OCI-M1 (cell line): ENCODE measurements around the gene FLNB.
"Not testable (repeated sequence)": the region's sequence is repeated elsewhere in the genome, so short reads cannot be mapped to it uniquely, and the experiment has no call there.

ENCODE experiments used
- DNase-seq: peaks from one replicate; lab custom pipeline; 2025; lab: John Stamatoyannopoulos, UW

Gene FLNB

DNA sequence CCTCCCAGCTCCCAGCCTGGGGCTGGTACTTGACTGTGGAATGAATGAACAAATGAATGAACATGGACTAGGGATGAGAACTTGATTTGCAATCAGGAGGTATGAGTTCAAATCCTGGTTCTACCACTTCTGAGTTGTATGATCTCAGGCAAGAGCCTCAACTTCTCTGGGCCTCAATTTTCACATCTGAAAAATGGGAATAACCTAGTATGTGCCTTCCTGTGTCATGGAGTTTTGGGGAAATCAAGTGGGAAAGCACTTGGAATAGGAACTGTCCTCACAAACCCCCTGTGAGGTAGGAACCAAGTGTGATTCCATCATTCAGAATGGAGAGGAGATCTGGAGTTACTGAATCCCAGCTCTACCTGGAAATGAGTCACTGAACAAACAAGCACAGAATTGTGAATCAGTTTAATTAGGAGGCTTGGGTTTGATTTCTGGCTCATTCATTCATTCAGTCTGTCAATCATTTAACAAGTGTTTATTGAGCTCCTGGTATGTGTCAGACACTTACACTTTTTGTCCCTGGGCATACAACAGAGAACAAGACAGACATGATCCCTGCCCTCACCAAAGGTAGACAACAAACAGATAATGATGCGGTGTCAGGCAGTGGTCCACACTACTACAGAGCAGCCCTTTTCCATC, 172.8 kb downstream of the FLNB start:
- no peak for DNase-seq

DNA sequence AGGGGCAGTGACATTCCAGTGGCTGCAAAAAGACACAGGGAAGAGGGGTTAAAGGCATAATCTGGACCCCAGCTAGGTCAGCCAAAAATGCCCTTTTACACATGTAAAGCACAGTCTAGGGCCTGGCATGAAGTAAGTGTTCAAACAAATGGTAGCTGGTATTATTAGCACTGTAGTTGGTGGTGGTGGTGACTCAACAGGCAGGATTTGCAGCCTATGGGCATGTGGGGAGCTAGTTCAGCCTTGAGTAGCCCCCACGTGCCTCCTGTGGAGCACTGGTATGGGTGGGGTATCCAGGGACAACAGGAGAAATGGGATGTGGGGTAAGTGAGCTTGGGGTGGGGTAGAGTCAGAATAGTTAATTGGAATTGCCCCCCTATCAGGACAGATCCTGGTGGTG, 175.0 kb downstream of the FLNB start:
- DNase-seq, result no peak

DNA sequence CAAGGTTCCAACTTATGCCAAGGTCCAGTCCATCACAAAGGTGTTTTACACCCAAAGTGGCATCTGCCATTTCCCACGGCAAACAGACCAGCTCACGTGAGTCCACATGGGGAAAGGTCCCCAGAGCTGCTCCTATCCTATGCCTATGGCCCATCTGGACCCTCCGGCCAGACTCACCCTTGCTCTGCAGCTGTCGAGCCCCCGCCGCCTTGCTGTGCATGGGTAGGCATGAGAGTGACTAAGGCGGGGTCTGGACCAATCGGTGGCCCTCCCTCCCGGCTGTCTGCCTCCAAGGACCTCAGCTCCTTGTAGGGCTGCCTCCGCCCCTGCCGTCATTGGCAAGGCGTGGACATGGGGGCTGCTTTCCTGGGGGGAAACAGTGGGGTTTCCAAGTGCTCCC, 175.7 kb downstream of the FLNB start:
- DNase-seq, result no peak

DNA sequence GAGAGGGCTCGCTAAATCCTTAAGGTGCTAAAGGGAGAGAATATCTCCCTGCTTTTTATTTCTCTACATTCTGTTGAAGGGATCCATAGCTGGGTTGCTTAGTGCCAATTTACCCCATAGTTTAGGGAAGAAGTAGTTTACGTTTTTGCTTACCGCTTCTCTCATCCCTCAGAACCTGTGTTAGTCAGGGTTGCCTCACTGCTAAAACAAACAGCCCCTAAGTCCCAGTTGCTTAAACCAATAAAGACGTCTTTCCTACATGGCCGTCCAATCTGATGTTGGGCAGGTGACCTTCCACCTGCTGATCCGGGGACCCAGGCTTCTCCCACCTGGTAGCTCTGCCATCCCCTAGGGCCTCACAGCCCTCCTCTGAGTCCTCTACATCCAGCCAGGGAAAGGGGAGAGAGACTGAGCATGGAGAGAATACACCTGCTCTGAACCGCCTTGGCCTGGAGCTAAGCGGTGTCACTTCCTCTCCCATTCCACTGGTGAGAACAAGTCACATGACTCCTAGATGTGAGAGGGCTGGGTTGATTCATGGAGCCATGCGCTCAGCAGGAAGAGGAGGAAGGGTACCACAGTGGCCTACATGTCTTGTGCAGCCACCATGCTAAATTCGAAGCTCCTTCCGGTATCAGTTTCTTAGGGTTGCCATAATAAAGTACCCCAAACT, 176.2 kb downstream of the FLNB start:
- no peak for DNase-seq

DNA sequence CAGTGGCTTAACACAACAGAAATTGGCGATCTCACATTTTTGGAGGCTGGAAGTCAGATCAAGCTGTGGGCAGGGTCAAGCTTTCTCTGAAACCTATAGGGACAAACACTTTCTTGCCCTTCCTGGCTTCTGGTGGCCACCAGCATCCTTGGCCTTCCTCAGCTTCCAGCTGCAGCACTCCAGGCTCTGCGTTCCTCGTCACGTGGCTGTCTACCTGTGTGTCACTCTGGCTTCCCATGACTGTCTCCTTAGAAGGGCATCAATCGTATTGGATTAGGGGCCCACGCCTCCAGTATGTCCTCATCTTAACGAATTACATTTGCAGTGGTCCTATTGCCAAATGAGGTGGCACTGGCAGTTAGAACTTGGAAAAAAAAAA, 176.7 kb downstream of the FLNB start:
- DNase-seq, result no peak

DNA sequence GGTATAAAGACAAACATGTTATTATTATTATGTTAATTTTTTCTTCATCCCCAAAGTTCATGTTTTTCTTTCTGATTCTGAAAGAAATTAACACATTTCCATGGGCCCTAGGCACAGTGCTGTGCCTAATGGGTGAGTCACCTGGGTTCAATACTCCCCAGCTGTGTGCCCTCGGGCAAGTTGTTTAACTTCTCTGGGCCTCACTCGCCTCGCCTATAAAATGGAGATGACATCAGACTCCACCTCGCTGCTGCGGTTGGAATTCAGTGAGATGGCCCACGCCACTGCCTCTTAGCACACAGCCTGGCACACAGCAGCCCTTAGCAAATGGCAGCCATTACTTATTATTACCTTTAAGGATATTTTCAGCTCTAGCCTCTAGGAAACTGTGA, 179.9 kb downstream of the FLNB start:
- DNase-seq, result no peak

DNA sequence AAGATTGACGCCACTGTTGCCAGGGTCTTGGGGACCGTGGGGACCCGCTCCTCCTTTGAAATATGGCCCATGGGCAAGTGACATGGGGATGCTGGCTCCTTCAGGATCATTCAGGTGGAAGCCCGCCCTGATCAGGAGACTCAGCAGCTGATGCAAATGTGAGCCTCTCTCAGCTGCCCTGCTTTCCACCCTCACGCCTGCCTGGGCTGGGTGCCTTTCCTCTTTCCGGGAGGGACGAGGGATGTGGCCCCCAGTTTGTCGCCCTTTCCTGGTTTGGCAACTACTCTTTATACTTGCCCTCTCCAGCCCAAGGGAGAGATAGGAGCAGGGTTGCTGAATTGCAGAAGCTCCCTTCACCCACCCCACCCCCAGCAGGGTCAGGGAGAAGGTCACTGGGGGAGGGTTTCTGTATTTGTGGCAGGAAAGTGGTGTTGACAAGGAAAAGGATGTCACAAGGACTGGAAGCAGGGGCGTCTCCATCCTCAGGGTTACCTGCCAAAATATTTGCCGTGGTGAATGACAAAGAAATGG, 180.8 kb downstream of the FLNB start:
- DNase-seq, result peak; percentile 18

DNA sequence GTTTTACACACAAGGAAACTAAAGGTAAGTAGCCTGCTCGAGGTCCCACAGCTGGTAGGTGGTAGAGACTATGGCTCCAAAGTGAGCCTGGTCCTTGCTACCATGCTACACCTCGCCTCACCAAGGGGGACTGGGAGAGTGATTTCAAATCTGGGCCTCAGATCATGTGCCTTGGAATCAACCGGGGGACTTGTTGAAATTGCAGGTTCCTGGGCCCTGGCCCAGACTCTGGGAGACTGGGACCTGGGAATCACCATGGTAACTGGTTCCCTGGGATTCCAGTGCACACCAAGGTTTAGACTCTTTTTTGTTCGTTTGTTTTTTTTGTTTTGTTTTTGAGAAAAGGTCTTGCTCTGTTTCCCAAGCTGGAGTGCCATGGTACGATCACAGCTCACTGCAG, 181.5 kb downstream of the FLNB start:
- DNase-seq, result no peak

DNA sequence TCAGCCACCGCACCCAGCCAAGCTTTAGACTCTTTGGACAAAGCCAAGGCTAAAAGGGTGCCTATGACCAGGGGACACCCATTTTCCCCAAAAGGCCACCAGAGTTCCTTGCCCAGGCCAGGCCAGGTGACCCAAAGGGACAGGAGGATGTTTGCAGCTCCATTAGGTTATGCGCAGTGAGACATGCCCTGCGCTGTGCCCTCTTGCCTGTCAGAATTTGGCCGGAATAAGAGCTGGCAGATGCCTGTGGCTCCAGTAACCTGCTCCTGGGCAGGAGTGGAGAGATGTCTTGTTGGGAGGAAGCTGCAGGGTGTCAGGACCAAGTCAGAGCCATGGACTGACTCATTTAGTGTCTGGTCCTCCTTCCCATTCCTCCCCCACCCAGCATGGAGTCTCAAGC, 182.1 kb downstream of the FLNB start:
- no peak for DNase-seq

DNA sequence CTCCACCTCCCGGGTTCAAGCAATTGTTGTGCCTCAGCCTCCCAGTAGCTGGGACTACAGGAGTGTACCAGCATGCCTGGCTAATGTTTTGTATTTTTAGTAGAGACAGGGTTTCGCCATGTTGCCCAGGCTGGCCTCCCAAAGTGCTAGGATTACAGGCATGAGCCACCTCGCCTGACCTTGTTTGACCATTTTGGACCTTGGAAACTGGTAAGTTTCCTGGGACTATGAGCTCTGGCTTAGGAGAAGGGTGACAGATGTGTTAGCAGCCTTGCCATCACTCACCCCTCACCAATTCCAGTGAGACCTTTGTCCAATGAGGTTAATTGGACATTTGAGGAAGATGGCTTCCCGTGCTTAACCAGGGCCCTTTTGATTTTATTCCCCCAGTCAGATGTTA, 182.7 kb downstream of the FLNB start:
- DNase-seq, result no peak

DNA sequence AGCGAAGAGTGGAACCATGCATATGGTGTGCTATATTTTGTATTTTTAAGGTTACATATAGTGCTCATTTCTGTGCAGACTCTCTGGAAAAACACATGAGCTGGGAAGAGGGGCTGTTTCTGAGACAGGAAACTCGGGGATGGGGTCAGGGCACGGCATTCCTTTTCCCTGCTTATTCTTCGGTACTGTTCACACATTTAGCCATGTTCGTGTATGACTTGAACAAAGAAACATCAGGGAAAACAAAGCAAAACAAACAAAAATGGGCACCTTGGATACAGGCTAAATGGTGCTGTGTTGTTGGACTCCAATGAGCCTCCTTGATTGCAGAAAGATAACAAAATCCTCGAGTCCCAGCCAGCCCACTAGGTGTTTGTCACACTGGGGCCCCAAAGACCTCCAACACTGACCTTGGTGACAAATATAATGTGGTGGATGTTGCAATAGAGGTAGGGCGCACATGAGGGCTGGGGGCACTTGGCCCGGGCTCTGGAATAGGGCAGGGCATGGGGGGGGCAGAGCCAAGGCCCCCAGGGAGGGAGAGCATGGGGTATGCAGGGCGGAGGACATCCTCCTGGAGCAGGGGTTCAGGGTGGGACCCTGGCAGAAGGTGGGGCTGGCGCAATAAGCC, 183.3 kb downstream of the FLNB start:
- no peak for DNase-seq

DNA sequence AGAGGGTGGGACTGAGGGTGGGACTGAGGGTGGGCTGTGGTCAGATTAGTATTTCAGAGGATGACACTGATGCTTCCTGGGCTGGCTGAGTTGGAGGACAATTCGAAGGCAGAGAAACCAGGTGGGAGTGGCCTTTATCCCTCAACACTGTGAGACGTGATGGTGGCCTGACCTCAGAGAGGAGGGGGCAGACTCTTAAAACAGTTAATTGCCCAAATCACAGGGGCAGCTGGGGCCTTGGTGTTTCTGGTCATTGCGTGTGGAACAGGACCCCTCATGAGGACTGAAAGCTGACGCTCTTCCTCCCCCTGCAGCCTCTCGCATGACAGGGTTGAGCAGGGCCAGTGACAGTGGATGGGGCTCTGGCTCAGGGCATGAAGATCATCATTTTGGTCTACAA, 183.8 kb downstream of the FLNB start:
- DNase-seq, result no peak

DNA sequence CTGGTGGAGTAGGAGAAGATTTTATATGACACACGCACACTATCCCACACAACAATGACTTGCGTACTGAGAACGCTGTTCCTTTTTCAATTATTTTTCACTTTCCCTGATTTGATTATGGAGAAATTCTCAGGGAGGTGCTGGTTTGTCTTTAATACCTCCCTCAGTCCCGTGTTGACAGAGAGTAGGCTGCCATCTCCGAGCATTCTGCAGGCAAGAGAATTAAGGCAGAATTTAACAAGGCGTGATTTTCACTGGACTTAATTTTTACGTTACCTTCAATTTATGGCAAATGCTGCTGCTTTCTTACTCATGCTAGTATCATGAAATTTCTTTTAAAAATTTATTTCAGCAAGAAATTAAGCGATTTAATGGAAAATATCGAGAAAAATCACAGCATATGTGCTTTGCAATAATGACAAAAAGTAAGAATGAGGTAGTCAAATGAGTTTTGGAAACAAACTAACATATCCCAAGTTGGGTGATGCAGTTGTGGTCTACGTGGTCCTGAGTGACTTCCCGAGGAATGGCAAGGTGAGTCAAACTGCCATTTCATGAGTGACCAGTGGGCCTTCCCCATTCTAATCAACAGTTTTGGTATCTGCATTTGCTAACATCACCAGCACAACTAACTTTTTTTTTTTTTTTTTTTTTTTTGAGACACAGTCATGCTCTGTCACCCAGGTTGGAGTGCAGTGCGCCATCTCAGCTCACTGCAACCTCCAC, 185.6 kb downstream of the FLNB start:
- no peak for DNase-seq

DNA sequence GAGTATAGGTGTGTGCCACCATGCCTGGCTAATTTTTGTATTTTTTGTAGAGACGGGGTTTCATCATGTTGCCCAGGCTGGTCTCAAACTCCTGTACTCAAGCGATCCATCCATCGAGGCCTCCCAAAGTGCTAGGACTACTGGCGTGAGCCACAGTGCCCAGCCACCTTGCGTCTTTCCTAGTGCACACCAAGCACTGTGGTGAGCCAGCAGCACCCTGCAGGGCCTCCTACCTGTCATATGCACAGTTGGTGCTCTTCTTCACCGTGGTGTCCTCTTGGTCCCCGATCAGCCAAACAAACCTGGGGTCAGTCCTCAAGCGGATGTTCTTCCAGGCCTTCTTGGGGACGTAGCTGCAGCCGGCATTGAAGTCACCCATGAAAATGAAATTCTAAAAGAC, 189.4 kb downstream of the FLNB start:
- no peak for DNase-seq

DNA sequence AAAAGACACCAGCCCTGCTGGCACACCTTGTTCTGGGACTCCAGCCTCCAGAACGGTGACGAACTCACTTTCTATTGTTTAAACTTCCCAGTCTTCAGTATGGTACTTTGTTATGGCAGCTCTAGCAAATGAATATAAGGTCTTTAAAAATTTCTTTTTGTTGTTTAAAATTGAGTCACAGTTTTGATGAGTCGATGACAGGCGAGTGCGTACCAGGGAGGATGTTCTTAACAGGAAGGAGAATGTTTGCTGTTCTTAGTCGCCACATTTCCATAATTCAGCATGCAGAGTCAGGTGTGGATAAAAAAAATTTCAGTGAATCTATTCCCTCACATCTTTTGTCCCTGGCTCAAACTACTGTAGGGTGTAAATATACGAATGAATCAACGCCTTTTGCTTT, 190.1 kb downstream of the FLNB start:
- DNase-seq, result no peak

DNA sequence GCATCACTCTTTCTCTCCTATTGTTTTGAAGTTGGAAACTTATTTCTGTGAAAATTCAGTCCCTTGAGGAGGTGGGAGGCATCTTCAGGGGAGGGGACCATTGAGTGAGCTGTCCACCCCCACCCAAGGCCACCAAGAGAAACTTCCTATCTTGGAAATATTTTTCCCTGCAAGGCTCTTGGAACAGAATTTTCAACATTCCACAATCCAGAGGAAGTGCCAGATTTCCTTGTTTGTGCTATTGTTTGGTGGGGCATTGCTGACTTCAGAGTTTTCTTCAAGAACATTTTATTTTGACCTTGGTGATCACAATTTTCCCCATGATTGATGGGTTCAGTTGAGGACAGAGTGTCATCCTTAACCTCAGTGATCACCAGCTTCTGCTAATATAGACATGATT, 190.6 kb downstream of the FLNB start:
- DNase-seq, result no peak

DNA sequence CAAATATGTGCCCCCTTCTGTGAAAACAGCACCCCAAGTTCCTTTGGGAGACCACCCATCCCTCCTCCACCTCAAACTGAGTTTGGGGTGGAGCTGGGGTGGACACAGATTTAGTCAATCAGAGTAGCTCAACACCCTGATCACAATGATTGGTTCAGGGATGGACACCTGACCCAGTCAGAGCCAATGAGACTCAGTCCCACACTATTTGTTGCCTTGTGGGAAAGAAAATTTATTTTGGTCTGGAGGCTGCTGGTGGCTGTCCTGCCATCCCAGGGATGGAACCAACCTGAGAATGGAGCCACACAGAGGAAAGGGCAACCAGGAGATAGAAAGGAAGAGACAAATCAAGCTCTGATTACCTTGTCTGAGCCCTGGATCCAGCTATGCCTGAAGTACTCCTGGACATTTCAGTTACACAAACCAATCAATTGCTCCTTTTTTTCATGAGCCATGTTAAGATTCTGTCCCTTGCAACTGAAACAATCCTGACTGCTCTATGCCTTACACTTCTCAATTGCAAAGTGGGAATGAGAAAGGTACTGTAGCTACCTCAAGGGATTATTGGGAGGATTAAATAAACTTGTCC, 192.0 kb downstream of the FLNB start:
- no peak for DNase-seq

DNA sequence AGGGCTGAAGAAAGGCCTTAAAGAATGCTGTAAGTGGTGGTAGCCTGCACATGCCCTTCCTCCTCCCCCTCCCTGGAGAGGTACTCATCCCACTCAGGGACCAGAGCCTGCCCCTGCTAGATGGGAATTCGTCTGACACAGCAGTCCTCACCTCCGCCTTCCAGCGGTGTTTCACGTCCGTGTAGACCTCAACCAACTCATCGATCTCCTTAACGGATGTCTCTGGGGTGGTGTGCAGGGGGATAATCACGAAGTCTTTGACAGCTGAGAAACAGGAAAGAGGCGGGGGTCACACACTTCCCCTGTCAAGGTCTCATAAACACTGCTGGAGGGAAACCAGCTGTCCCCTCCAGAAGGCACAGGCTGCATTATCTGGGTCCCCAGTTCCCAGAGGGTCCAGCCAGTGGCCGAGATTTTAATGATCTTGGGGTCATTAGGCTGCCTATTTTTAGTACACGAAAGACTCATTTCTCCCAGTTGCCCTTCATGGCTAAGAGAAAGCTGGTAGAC, 192.7 kb downstream of the FLNB start:
- no peak for DNase-seq

DNA sequence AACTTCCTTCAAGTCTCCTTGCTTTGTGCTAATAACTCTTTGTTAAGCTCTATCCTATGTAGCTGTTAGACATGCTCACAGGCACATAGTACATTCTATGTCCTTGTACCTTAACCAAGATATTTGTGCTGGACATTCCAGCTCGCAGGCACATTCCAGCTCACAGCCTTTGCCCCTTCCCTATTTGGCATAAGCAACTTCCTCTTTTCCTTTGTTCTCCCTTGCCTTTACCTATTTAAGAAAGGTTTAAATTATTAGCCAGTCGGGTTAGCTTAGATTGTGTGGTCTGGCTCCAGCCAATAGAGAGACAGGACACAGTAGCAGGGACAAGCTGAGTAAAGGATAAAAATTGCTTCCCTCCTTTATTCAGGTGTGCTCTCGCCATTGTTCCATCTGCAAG, 193.2 kb downstream of the FLNB start:
- not testable (repeated sequence) for DNase-seq

DNA sequence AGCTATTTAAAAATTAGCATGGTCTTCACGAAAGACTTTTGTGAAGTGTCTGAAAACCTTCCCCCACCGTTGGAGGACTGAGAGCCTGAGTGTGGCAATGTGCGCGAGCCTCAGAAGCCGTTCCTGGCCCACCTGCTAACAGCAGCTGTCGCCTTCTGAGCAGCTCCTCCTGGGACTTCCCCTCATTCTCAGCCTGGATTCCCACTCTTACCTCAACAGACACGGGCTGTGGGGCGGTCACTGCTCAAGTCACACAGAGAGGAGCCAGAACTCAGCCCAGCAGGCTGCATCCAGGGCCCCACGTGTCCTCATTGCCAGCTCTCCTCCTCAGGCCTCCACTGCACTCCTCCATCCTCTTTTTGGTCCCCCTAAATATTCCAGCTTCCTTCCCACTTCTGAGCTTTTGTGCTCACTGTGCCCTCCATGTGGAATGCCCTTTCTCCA, 194.7 kb downstream of the FLNB start:
- no peak for DNase-seq

DNA sequence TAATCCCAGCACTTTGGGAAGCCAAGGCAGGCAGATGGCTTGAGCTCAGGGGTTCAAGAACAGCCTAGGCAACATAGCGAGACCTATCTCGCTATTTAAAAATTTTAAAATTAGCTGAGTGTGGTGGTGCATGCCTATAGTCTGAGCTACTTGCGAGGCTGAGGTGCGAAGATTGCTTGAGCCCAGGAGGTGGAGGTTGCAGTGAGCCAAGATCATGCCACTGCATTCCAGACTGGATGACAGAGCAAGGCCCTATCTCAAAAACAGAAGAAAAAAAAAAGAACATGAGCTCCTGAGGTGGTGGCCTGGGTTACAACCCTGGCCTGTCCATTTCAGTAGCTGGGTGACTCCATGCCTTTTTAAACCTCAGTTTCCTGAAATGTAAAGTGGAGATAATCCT, 195.3 kb downstream of the FLNB start:
- no peak for DNase-seq

DNA sequence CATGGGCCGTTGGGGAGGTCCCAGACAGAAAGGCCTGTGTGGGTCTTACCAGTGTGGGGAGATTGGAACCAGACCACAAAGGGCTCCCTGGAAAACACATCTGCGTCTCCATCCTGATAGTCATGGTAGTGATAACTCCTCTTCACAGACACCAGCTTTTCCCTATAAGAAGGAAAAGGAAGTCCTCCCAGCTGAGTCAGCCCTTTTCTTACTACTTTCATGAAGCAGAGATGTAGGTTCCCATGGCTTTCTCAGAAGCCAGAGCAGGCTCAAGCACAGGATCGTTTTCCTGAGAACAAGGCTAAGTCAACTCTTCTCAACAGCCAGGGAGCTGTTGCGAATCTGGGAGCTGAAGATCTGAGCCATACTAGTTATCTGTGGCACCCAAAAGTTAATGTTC, 196.5 kb downstream of the FLNB start:
- DNase-seq, result no peak
